ENCODE data around the gene C10orf143.
"Not testable (repeated sequence)": the region's sequence is repeated elsewhere in the genome, so short reads cannot be mapped to it uniquely, and the experiment has no call there.

Gene C10orf143

DNA sequence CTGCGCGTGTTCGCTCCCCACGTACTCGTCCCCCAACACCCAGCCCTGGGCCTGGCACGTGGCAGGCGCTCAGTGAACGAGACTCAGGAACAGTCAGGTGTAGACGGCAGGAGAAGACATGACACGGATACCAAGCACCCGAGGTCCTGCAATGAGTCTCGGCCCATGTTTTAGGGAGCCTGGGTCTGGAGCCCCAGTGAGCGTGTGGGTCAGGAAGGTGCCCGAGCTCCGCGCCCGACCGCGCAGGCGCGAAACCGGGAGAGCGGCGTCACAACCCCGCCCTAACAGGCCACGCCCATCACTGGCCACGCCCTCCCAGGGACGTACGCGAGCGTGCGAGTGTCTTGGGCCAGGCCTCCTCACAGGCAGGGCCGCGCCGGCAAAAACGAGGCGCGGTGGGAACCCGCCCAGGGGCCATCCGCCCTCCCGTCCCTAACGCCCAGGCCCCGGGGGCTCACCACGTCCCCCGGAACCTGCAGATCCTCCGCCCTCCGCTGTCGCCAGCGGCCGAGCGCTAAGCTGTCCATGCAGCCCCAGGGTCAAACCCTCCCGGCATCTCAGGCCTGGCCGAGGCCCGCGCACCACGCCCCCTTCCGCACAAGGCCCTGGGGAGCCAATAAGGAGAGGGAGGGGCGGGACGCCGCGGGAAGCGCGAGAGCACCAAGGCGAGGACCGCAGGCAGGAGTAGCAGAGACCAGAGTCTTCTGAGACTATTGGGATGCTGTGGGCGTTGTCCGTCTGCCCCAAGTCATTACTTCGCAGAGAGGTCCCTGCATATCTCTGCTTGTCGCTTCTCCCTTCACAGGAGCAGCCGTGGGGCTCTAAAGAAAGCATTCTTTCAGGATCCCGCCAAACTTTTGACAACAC is at the start of gene C10orf143:
Gene C10orf143 (minus strand): TSS at position 585 of the 867 bp plus-strand sequence. CDS start 58 bp downstream, at position 527.
- peak; percentile 80 for DNase-seq (ENCODE audit: low read depth, low spot score)

- DNase-seq (ENCODE audit: low read depth, low spot score), result no peak
These were observed 48.7 kb upstream of the C10orf143 start for GRCh38 chr10:130159192-130159794.

GRCh38 chr10:130146042-130146441 is 35.4 kb upstream of the C10orf143 start:
- no peak for DNase-seq (ENCODE audit: low read depth, low spot score)

GRCh38 chr10:130141878-130142277 is 31.2 kb upstream of the C10orf143 start:
- no peak for DNase-seq (ENCODE audit: low read depth, low spot score)

GRCh38 chr10:130141460-130141859 is 30.8 kb upstream of the C10orf143 start:
- no peak for DNase-seq (ENCODE audit: low read depth, low spot score)

DNA sequence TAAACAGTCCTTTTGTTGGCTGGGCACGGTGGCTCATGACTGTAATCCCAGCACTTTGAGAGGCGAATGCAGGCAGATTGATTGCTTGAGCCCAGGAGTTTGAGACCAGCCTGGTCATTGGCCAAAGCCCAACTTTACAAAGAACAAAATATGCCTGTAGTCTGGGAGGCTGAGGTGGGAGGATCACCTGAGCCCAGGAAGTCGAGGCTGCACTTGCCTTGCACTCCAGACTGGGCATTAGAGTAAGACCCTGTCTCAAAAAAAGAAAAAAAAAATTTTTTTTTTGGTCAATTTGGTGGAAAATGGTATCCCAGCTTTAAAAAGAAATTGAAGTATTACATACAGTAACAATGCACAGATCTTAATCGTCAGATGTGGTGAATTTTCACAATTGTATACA is 30.4 kb upstream of the C10orf143 start:
- DNase-seq (ENCODE audit: low read depth, low spot score), result no peak

DNA sequence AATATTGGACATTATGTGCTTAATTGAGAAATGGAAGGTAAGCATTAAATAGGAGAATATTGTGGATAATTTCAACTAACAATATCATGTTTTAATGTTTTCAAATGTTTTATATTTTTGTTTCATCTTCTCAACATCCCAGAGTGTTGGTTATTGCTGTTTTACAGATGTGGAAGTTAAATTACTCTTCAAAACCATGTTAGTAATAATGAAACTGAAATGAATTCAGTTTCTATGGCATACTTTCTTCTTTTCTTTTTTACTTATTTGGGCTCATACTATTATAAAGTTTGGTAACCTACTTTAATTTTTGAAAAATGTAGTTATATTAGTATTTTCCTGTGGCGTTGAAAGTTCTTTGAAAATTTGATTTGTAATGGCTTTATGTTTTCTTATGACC is 29.8 kb upstream of the C10orf143 start:
- no peak for DNase-seq (ENCODE audit: low read depth, low spot score)

GRCh38 chr10:130138479-130138866 is 27.8 kb upstream of the C10orf143 start:
- no peak for DNase-seq (ENCODE audit: low read depth, low spot score)

DNA sequence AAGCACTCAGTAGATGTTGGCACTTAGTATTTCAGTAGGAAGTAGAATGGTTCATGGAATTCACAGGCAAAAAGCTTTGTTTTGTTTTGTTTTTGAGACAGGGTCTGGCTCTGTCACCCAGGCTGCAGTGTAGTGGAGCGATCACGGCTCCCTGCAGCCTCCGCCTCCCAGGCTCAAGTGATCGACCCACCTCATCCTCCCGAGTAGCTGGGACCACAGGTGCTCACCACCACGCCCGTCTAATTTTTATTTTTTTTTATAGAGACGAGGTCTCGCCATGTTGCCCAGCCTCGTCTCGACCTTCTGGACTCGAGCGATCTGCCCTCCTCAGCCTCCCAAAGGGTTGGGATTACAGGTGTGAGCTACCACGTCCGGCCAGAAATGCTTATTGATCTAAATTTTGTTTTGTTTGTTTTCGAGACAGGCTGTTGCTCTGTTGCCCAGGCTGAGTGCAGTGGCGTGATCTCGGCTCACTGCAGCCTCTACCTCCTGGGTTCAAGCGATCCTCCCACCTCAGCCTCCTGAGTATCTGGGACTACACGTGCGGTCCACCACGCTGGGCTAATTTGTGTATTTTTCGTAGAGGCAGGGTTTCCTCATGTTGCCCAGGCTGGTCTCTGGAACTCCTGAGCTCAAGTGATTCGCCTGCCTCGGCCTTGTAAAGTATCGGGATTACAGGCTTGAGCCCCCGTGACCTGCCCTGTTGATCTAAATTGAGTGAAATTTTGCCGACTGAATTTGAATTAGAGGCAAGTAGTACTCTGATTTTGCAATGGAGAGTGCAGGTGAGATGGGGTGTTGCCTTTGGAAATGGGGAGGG is 27.2 kb upstream of the C10orf143 start:
- DNase-seq (ENCODE audit: low read depth, low spot score), result no peak

GRCh38 chr10:130137090-130137448 is 26.4 kb upstream of the C10orf143 start:
- DNase-seq (ENCODE audit: low read depth, low spot score), result no peak

DNA sequence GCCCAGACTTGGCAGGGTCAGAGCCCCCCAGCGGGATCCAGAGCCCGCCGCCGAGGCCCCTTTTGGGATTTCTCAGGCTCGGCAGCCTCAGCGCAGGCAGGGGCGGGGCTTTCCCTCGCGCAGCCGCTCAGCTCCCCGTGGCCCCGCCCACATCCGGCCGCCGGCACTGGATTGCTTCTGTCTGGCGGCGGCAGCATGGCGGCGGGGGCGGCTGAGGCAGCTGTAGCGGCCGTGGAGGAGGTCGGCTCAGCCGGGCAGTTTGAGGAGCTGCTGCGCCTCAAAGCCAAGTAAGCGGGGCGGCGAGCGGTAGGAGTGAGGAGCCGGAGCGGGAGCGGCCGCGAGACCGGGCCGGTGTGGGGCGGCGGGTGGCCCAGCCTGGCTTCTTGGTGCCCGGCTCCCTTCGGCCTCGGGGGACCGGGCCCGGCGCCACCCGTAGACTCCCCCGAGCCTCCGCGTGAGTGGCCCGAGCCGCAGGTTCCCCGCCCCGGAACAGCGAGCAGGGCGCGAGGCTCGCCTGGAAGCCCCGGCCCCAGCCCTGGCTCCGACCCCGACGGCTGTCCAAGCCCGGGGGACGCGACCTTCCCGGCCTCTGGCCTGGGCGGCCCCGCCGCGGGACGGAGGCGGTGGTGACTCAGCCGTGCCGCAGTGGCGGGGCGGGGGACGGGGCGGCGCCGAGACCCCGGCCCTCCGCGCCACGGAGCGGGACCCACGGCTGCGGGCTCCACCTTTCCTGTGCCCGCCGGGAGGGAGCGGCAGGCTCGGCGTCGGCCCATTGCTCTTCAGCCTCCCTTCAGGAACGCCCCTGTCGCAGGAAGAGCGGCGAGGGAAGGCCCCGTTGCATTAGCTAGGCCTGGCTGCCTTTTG is 25.8 kb upstream of the C10orf143 start, which contains the start of gene GLRX3:
Gene GLRX3 (plus strand): TSS at position 166 of the 864 bp plus-strand sequence. CDS start 30 bp downstream, at position 196.
- DNase-seq (ENCODE audit: low read depth, low spot score), result no peak

- no peak for DNase-seq (ENCODE audit: low read depth, low spot score)
These were observed 25.1 kb upstream of the C10orf143 start for GRCh38 chr10:130135676-130136225.

GRCh38 chr10:130128922-130129321 is 18.3 kb upstream of the C10orf143 start:
- no peak for DNase-seq (ENCODE audit: low read depth, low spot score)

DNA sequence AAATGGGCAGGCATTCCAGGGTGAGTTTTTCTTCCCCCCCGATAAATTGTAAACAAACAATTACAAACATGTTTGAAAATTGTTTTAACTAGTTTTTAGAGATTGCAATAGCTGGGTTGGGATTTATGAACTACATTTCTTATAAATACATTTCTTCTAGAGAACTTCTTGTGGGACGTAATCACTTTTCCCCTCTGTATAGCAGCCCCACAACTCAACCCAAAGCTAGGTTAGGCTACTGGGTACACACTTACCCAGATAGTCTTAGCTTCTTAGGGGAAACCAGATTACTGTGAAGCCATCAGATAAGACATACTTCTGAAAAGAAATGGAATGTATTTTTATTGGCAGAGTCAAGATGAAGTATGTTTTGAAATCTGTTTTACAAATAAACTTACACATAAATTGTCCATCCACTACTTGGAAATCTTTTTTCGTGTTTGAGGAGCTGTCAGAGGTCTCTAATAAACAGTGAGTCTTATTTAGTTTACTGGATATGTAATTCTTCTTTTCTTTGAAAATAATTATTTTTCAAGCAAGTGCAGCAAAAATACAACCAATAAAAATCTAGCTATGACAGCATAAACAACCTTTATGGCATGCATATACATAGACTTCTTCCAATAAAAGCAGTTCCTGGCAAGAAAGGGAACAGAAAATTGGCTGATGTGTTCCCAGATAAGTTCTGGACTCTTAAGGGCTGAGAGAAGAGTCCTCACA is 17.6 kb upstream of the C10orf143 start:
- no peak for DNase-seq (ENCODE audit: low read depth, low spot score)

- no peak for DNase-seq (ENCODE audit: low read depth, low spot score)
These were observed 16.9 kb upstream of the C10orf143 start for GRCh38 chr10:130127364-130128061.

GRCh38 chr10:130121486-130122079 is 11.0 kb upstream of the C10orf143 start:
- DNase-seq (ENCODE audit: low read depth, low spot score), result no peak

GRCh38 chr10:130117535-130117934 is 6.9 kb upstream of the C10orf143 start:
- not testable (repeated sequence) for DNase-seq (ENCODE audit: low read depth, low spot score)

DNA sequence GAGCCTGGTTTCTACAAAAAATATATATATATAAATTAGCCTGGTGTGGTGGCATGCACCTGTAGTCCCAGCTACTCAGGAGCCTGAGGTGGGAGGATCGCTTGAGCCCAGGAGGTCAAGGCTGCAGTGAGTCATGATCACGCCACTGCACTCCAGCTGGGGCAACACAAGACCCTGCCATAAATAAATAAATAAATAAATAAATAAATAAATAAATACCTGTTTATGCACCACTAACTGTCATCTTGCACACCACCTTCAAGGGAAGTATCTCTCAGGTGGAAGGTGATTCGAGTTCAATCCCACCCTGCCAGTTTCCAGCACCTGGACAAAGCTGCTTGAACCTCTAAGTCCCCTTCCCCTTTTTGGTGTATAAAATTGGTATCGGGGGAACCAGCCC is 6.3 kb upstream of the C10orf143 start:
- DNase-seq (ENCODE audit: low read depth, low spot score), result not testable (repeated sequence)

DNA sequence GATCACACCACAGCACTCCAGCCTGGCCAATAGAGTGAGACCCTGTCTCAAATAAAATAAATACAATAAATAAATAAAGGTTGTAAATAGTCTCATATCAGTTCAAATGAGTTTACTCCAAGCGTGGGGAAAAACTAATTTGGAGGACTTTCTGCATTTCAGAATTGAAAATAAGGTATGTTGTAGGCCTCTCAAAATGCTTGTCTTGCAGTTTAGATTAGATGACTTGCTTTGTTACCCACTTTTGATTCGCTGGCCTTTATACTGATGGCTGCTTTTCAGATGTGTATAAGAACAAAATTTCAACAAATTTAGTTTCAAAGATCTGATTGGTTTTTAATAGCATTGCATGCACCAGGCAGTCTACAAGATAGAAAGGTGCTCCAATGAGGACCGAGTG is 2.2 kb upstream of the C10orf143 start:
- DNase-seq (ENCODE audit: low read depth, low spot score), result no peak
